NCI-H2029 (cell line): ENCODE data around the gene SDC3.
"Not testable (repeated sequence)": the region's sequence is repeated elsewhere in the genome, so short reads cannot be mapped to it uniquely, and the experiment has no call there.

ENCODE experiments used
- DNase-seq: peaks from one replicate; lab custom pipeline; 2025; lab: John Stamatoyannopoulos, UW

Gene SDC3, protein sequence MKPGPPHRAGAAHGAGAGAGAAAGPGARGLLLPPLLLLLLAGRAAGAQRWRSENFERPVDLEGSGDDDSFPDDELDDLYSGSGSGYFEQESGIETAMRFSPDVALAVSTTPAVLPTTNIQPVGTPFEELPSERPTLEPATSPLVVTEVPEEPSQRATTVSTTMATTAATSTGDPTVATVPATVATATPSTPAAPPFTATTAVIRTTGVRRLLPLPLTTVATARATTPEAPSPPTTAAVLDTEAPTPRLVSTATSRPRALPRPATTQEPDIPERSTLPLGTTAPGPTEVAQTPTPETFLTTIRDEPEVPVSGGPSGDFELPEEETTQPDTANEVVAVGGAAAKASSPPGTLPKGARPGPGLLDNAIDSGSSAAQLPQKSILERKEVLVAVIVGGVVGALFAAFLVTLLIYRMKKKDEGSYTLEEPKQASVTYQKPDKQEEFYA

DNA sequence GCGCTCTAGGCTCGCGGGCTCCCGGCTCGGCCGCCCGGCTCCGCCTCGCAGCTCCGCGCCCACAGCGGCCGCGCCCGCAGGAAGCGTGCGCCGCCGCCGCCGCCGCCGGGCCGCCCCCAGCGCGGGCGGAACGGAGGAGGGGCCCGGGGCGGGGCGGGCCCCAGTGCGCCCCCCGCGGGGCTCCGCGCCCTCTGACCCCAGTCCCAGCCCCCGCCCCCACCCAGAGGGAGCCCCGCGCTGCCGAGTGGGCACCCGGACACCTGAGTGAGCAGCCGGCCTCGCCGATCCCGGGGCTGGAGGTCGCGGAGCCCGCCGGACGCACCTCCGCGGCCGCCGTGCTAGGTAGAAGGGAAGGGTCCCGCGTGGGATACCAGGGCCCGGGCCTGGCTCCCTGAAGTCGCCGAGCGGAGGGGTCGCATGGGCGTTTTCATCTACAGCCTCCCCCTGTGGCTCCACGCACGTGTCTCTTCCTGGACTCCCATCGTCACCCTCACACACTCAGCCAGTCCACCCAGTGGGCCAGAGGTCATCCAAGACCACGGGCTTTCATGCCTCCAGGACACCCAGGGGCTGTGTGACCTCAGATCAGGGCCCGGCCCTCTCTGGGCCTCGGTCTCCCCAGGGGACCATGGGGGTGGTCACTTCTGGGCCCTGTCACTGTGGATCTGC is at the start of gene SDC3:
TSS of gene SDC3 (minus strand) at position 63 of the 669 bp plus-strand sequence. CDS start 172 bp downstream, outside the sequence.
- no peak for DNase-seq

DNA sequence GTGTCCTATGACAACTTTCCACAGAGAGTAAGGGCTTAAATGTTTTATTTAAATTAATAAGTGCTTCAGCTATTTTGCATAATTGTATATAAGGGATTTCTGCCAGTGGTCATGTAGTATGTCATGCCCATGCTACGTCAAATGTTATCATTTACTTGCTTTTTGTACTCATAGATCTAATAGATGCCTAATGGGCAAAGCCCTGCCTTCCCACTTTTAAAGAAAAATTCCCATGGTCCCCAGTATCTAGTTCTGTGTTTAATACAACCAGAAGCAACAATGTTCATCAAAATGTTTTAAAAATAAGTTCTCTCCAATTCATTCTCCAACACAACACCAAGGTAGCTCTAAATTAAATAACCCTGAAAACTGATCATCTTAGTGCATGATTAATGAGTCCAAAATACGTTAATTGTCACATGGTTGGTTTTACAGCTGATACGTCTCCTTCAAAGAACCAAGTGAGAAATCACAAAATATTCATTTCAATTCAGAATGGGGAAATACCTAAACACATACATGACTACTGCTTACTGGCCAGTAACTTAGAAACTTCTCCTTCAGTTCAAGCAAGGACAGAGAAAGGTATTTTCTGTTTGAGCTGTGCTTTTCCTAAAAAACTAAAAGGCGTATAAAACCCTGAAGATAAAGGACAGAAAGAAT is 49.1 kb upstream of the SDC3 start:
- no peak for DNase-seq

DNA sequence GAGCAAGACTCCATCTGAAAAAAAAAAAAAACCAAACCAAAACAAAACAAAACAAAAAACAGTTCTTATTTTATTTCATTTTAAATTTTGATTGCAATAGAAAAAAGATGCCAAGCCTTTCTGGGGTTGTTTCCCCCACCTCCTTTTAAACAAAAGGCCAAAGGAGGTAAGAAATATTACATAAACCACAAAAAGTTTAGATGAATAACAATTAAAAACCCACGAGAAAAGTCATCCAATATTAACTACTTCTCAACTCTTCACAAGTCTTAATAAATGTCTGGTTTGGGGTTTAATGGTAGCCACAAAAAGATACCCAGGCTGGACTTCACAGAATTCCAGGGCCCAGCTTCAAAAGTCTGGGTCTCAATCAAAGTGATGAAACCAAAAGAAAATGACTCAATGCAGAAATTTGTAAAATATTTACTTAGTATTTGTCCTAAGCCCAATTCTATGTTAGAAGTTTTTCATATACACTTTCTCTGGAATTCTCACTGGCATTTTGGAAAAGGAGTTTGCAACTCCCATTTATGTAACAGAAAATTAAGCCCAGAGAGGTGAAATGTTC is 47.0 kb upstream of the SDC3 start:
- no peak for DNase-seq

DNA sequence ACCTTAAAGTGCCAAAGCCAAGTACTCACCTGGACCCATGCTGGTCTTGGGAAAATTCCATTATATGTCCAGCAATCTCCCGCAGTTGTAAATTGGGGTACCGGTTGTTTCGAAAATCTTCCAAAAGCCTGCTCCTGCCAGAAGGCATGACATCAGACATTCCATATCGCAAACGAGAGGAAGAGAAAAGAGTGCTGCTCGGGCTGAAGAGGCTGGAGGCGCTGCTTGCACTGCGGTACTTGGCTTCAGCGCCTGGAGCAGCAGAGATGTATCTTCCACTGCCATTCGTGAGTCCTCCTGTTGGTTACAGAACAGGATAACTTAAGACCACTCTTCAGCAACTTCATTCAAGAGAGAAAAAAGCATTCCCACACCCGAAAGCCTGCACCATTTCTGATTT is 45.1 kb upstream of the SDC3 start:
- DNase-seq = no peak

DNA sequence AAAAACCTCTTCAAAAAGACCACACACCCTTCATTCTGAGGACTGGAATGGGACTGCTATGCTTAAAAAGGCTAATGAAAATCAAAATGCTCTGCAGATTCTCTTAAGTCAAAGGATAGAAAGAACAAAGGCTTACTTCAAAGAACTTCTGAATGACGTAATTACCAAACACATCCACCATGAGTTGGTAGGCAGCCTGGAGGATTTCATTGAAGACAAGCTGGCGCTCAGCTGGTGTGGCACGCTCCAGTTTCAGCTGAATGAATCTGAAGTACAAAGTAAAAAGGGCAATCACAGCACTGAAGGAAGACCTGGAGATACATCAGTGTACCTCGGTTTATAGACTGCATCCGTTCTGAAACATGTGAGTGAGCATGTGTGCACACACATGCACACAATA is 43.5 kb upstream of the SDC3 start:
- DNase-seq = no peak

DNA sequence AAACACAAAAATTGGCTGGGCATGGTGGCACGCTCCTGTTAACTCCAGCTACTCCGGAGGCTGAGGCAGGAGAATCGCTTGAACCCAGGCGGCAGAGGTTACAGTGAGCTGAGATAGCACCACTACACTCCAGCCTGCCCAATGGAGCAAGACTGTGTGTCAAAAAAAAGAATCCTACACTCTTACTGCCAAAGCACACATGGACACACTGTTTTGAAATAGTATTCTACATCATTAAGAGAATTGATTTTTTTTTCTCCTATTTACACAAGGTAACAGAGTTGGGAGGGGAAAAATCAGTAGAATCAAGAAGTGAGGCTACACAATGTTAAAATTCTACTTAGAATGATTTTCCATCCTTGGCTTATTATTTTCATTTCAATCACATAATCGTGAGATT is 42.1 kb upstream of the SDC3 start:
- DNase-seq = no peak

DNA sequence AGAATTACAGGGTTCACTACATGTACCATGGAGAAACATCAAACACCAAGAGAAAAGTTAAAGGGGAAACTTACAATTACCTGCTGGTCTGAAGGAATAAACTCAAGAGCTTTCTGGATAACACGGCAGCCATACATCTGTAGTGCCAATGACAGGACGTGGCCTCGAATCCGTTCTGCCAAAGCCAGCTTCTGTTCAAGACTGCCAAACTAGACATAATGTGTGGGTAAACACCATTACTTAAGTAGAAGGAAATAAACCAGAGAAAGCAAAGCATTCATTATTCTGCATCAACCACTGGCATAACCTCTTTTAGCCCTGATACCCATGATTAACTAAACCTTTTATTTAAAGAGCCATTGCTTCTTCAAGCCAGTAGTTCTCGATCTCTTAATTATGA is 41.5 kb upstream of the SDC3 start:
- no peak for DNase-seq

DNA sequence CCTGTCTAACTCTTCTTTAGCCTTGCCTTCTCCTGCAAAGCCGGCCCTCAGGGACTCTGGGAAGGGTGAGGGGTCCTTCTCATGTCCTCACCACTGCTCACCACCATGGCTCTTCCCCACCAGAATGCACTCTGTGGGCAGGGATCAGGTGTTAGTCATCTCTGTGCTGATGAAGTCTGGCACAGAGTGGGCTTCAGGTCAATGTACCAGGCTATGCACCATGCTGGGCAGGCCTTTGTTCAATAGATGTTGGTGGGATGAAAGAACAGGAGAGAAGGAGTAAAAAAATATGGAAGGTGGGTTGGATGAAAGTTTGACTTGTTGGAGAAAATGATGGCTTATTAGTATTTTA is 40.9 kb upstream of the SDC3 start:
- not testable (repeated sequence) for DNase-seq

DNA sequence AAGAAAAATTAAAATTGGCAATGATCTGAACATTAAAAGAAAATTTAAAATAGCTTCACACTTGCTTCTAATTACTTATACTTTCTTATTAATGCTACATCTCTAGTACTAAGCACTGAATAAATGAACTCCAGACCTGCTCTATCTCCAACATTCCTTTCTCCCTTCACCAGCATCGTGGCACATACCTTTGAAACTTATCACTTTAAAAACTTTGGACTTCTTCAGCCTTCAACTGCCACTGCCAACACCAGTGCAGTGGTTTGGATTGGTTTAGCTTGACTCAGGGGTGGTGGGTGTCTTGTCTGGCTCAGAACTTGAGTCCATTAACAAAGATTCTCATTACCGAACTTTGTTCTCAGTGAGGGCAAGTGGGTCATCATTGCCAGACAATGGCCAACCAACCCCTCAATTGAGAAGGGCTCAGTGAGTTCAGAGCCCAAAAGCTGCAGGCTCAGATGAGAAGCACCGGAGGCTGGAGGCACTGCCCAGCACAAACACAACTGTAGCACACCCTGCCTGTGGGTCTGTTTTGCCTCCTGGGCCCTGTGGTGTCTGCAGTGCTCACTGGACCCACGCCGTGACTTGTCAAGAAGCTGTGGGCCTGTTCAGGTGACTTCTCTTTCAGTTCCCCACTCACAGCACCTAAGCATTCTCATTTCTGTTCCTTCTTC is 40.4 kb upstream of the SDC3 start:
- not testable (repeated sequence) for DNase-seq

DNA sequence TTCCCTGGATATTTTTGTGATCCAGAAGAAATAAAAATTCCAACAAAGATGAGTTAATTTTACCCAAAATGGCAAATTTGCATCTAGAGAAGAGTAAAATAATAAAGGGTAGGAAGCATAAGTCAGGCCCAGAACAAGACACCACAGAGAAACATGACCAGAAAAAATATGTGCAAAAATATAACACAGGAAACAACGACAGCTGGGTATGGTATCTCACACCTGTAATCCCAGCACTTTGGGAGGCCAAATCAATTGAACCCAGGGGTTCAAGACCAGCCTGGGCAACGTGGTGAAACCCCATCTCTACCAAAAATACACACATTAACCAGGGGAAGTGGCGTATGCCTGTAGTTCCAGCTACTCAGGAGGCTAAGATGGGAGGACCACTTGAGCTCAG is 39.7 kb upstream of the SDC3 start:
- no peak for DNase-seq

DNA sequence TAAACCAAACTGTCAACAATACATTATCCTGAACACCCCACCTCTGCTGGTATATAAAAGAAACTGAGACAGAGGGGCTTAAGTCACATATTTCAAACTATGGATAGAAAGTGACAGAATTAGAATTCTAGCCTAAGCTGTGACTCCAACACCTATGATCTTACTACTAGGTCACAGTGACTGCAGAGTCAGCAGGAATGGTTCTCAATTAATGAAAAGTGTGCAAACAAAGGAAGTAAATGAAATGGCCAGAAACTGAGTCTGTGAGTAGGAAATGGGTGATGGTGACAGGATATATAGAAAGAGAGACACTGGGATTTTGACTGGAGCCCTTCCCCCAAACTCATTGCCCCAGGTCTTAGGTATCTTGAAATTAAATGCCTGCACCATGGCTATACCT is 38.7 kb upstream of the SDC3 start:
- no peak for DNase-seq

DNA sequence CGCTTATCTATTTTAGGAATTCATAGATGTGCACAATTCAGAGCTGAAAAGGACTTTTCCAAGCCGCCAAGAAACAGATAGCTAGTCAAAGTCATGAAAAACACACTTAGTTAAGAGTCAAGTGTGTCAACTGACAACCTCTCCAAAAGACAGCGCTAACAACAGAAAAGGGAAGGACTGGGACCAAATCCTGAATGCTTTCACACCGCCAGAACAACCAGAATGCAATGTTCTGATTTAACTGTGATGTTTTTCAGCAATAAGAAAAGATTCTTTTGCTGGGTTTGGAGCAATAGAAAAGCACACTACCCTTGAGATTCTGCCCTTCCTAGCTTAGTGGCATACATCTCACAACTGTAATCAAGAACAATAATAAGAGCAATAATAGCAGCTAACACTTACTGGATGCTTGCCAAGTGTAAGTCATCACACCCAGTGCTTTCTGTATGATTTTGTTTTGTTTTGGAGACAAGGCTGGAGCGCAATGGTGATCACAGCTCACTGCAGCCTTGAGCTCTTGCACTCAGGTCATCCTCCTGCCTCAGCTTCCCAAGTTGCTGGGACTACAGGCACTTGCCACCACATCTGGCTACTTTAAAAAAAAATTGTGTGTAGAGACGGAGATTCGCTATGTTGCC is 33.9 kb upstream of the SDC3 start:
- no peak for DNase-seq

DNA sequence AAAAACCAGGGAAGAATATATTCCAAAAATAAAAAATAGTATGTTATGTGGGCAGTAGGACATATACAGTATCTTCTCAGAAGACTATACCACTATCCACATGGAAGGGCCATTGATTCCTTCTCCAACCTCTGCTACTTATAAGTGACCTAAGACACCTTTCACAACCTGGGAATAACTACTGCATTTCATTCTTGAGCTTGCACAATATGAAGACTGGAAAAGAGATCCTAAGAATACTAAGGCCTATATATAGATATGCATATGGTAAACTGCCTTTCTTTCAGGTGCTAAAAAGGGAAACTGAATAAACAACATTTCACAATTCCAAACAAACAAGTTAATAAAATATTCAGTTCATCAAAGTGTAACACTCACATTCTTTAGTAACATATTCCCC is 32.0 kb upstream of the SDC3 start:
- DNase-seq = no peak

DNA sequence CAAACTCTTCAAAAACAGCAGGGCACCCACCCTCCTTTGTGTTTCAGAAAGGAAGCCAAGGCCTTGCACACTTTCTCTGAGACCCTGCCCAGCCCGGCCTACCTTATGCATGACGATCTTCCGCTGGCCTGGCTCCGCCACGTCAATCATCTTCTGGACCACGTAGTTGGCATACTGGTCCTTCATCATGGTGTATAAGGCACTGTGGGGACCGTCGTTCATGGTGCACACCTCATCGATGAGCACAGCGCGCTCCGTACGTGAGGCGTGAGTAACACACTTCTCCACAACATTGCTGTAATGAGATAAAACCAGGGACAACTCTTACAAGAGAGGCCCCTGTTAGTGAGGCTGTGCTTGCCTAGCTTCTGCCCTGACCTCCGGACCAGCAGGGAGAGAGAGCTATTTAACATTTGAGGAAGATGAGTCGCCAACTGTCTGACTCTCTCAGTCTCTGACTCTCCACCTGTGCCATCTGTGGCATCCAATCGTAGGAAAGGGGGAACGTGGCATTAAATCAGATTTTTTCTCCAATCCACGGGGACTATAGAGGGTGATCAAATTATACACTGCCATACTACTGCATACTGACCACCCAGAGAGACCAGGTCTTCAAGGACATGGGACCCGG is 28.1 kb upstream of the SDC3 start:
- DNase-seq = no peak

DNA sequence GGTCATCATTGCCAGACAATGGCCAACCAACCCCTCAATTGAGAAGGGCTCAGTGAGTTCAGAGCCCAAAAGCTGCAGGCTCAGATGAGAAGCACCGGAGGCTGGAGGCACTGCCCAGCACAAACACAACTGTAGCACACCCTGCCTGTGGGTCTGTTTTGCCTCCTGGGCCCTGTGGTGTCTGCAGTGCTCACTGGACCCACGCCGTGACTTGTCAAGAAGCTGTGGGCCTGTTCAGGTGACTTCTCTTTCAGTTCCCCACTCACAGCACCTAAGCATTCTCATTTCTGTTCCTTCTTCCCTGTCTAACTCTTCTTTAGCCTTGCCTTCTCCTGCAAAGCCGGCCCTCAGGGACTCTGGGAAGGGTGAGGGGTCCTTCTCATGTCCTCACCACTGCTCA is 27.2 kb upstream of the SDC3 start:
- not testable (repeated sequence) for DNase-seq

DNA sequence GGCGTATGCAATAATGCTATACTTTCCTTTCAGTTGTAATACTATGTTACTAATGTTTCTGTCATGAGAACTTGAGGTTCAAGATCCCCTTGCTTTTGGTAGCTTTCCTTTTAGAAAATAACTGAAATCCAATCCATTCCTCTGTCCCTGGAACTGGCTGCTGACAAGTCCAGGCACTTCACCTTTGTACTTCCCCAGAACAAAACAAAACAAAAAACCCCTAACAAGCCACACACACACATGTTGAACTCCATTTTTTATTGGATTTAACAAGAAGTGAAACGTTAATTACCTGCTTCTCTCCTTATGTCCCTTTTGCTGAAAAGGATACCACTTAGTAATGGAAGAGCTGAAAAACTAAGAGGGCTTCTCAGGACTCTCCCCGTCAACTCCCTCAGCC is 26.1 kb upstream of the SDC3 start:
- no peak for DNase-seq

DNA sequence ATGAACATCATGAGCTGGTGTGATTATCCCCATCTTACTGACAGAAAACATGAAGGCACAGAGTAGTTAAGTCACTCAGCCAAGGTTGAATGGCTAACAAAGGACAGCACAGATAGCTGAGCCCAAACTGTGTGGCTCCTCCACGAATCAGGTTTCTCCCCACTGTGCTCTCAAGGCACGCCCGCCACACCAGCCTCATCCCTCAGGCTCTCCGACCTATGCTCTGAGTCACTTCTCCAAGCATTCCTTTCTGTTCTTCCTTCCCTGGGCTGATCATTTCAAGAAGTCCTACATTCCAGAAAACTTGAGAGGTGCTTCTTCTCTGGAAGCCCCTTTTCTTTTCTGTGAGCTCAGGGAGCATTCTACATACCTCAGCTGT is 25.3 kb upstream of the SDC3 start:
- no peak for DNase-seq

DNA sequence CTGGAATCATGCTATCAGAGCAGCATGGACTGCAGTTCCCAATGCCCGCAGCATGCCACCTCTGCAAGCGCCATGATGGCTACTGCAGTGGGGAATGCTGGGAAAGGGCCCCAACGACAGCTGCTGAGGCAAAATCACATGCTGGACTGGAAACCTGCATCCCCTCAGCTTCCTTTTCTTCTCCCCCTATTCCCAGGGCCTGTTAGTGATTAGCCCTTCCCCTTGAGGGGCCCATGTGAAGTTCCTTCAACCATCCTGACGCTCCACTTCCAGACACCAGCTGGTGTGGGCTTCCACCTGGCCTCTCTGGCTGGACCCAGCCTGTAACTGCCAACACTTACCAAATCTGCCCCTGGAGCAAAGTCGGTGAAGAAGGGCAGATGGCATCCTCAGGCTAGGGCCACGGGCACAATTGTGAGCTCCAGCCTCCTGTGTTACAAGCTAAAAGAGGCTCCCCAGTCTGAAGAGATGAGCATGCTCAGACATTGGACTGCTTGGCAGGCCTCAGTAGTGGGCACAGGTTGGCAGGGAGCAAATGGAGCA is 22.1 kb upstream of the SDC3 start:
- no peak for DNase-seq

DNA sequence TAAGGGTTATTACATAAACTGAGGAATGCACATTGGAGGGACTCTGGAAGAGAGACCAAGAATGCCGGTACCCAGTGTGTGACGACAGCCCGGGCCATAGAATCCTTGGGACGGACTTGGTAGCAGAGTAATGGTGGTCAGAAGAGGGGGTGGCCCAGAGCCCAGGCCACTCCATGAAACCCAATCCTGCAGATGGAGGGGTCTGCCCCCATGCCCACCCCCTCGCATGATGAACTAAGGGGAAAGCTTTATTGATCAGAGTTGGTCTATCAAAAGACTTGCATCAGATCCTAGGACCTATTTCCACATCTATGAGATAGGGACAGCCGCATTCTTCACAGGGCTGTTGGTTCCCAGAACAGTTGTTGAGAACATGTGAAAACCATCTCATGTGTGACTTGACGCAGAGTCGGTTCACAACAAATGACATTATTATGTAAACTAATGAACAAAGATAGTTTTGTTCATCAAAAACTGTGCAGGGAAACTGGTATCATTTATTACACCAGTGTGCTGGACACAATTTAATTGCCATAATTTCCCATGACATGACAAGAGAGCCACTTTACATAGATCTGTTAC is 21.5 kb upstream of the SDC3 start:
- DNase-seq = no peak

DNA sequence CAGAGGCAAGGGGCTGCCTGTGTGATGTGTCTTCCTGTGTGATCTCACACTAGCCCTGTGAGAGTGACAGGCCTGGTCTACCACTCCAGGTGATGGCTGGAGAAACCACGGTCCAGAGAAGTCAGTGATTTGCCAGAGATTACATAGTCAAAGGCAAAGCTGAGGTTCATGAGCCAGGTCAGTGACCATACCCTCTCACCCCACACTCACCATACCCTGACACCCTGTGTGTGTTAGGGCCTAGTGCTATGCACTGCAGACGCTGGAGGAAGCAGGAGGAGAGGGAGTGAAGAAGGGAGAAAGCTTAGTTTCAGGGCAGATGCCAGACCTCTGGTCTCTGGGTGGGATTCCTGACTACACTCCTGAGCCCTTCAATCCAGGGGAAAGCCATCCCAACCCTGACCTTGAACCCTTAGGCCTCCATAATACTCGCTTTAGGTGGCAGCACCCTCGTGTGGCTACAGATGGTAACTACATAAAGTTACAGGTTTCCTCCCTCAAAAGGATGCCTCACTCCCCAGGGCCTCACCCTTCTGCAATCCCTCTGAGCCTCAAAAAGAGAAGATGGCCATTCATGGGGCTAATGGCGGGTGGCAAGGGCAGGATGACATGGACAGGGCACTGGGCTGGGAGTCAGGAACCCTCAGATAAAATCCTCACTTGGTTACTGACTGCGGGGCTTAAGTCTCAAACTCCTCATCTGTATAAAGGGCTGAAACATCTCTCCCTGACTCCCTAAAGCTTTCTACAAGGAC is 20.8 kb upstream of the SDC3 start:
- DNase-seq = no peak
